ENCODE measurements around the gene DGKZ. TPM values are rescaled to one million over a fixed set of nuclear protein-coding genes. Genes with fewer than 3 reads are reported as not detected.

The DGKZ gene
- total and polyA plus RNA-seq, 2 experiments from 2014 or later, result 21.4 to 62.7 TPM

- H3K4me2 ChIP-seq (ENCODE audit: unreplicated experiment), result no peak overlapping the region
- no peaks in the 10 kb centered on the region for H3K4me1 ChIP-seq (ENCODE audit: insufficient read depth)
- H3K27me3 ChIP-seq (replicated peaks; ENCODE audit: insufficient read depth), result no peaks in the 10 kb centered on the region
- no peaks in the 10 kb centered on the region for H3K36me3 ChIP-seq (ENCODE audit: low read depth)
- no peaks in the 10 kb centered on the region for H3K9me2 ChIP-seq (ENCODE audit: insufficient read depth)
- 88 to 90% methylated on average over 23 to 30 of the region's 30 CpGs for WGBS, 2 experiments (ENCODE audit: low coverage in 1 of 2, low lambda C conversion rate in 2 of 2, missing lambda C conversion rate in 2 of 2)
- no peak overlapping the region for H3K9ac ChIP-seq
- H3F3A ChIP-seq (ENCODE audit: insufficient read depth), result no peaks in the 10 kb centered on the region
- H3K27ac ChIP-seq, result no peak overlapping the region
- no peak overlapping the region for H3K4me3 ChIP-seq
- no peaks in the 10 kb centered on the region for H4K20me1 ChIP-seq (ENCODE audit: insufficient read depth)
- in situ Hi-C loops (cut with MboI), result no loop called here
- no peak for DNase-seq
- no peaks in the 10 kb centered on the region for H3K9me3 ChIP-seq (ENCODE audit: low read depth)
- TF ChIP-seq EZH2 (IDR thresholded peaks at IDR 0.05; ENCODE audit: insufficient read depth, poor library complexity, severe bottlenecking), result no peak
- TF ChIP-seq EZH2phosphoT487 (IDR thresholded peaks at IDR 0.05; ENCODE audit: insufficient read depth, low read depth), result no peak
- H3K79me2 ChIP-seq (ENCODE audit: insufficient read depth), result no peaks in the 10 kb centered on the region
- H2AFZ ChIP-seq, result no peak overlapping the region
Observed at GRCh38 chr11:46373787-46374740, 26.8 kb downstream of the DGKZ start.

- no peaks in the 10 kb centered on the region for H3K27me3 ChIP-seq (replicated peaks; ENCODE audit: insufficient read depth)
- H4K20me1 ChIP-seq (ENCODE audit: insufficient read depth), result no peaks in the 10 kb centered on the region
- H3K27ac ChIP-seq, result no peak overlapping the region
- DNase-seq, result no peak
- no peaks in the 10 kb centered on the region for H3K4me1 ChIP-seq (ENCODE audit: insufficient read depth)
- no peak overlapping the region for H3K4me2 ChIP-seq (ENCODE audit: unreplicated experiment)
- no peaks in the 10 kb centered on the region for H3K9me3 ChIP-seq (ENCODE audit: low read depth)
- in situ Hi-C loops (cut with MboI), result no loop called here
- TF ChIP-seq EZH2 (IDR thresholded peaks at IDR 0.05; ENCODE audit: insufficient read depth, poor library complexity, severe bottlenecking), result no peak
- no peak for TF ChIP-seq EZH2phosphoT487 (IDR thresholded peaks at IDR 0.05; ENCODE audit: insufficient read depth, low read depth)
- H3K4me3 ChIP-seq, result no peak overlapping the region
- H3K9me2 ChIP-seq (ENCODE audit: insufficient read depth), result no peaks in the 10 kb centered on the region
- no peaks in the 10 kb centered on the region for H3K36me3 ChIP-seq (ENCODE audit: low read depth)
- H3K79me2 ChIP-seq (ENCODE audit: insufficient read depth), result no peaks in the 10 kb centered on the region
- 92 to 94% methylated on average over 14 to 15 of the region's 15 CpGs for WGBS, 2 experiments (ENCODE audit: low coverage in 1 of 2, low lambda C conversion rate in 2 of 2, missing lambda C conversion rate in 2 of 2)
- H3F3A ChIP-seq (ENCODE audit: insufficient read depth), result no peaks in the 10 kb centered on the region
- H3K9ac ChIP-seq, result no peak overlapping the region
- H2AFZ ChIP-seq, result no peak overlapping the region
Observed at GRCh38 chr11:46374815-46375214, 27.6 kb downstream of the DGKZ start.

GRCh38 chr11:46375392-46376101 is 28.3 kb downstream of the DGKZ start:
- H3K79me2 ChIP-seq (ENCODE audit: insufficient read depth), result no peaks in the 10 kb centered on the region
- no peaks in the 10 kb centered on the region for H3K9me2 ChIP-seq (ENCODE audit: insufficient read depth)
- H3K27me3 ChIP-seq (replicated peaks; ENCODE audit: insufficient read depth), result no peaks in the 10 kb centered on the region
- DNase-seq, result no peak
- no peaks in the 10 kb centered on the region for H4K20me1 ChIP-seq (ENCODE audit: insufficient read depth)
- H3K4me3 ChIP-seq, result no peak overlapping the region
- in situ Hi-C loops (cut with MboI), result no loop called here
- no peaks in the 10 kb centered on the region for H3F3A ChIP-seq (ENCODE audit: insufficient read depth)
- H3K9ac ChIP-seq, result no peak overlapping the region
- no peak overlapping the region for H3K27ac ChIP-seq
- H3K4me2 ChIP-seq (ENCODE audit: unreplicated experiment), result no peak overlapping the region
- no peaks in the 10 kb centered on the region for H3K9me3 ChIP-seq (ENCODE audit: low read depth)
- TF ChIP-seq EZH2 (IDR thresholded peaks at IDR 0.05; ENCODE audit: insufficient read depth, poor library complexity, severe bottlenecking) (no peak), EZH2phosphoT487 (IDR thresholded peaks at IDR 0.05; ENCODE audit: insufficient read depth, low read depth) (no peak)
- WGBS, 2 experiments (ENCODE audit: low coverage in 1 of 2, low lambda C conversion rate in 2 of 2, missing lambda C conversion rate in 2 of 2), result 93 to 96% methylated on average over 29 to 38 of the region's 38 CpGs
- no peak overlapping the region for H2AFZ ChIP-seq
- H3K36me3 ChIP-seq (ENCODE audit: low read depth), result no peaks in the 10 kb centered on the region
- H3K4me1 ChIP-seq (ENCODE audit: insufficient read depth), result no peaks in the 10 kb centered on the region

- no peaks in the 10 kb centered on the region for H3K9me3 ChIP-seq (ENCODE audit: low read depth)
- no peaks in the 10 kb centered on the region for H4K20me1 ChIP-seq (ENCODE audit: insufficient read depth)
- no peaks in the 10 kb centered on the region for H3K9me2 ChIP-seq (ENCODE audit: insufficient read depth)
- no peak overlapping the region for H3K27ac ChIP-seq
- no peak overlapping the region for H3K4me3 ChIP-seq
- no peaks in the 10 kb centered on the region for H3K36me3 ChIP-seq (ENCODE audit: low read depth)
- no peaks in the 10 kb centered on the region for H3K4me1 ChIP-seq (ENCODE audit: insufficient read depth)
- no peak for DNase-seq
- in situ Hi-C loops (cut with MboI), result no loop called here
- no peaks in the 10 kb centered on the region for H3K27me3 ChIP-seq (replicated peaks; ENCODE audit: insufficient read depth)
- no peak overlapping the region for H3K4me2 ChIP-seq (ENCODE audit: unreplicated experiment)
- TF ChIP-seq EZH2 (IDR thresholded peaks at IDR 0.05; ENCODE audit: insufficient read depth, poor library complexity, severe bottlenecking) (no peak), EZH2phosphoT487 (IDR thresholded peaks at IDR 0.05; ENCODE audit: insufficient read depth, low read depth) (no peak)
- H2AFZ ChIP-seq, result no peak overlapping the region
- WGBS, 2 experiments (ENCODE audit: low coverage in 1 of 2, low lambda C conversion rate in 2 of 2, missing lambda C conversion rate in 2 of 2), result 82 to 85% methylated on average over 19 of the region's 19 CpGs
- no peaks in the 10 kb centered on the region for H3F3A ChIP-seq (ENCODE audit: insufficient read depth)
- no peak overlapping the region for H3K9ac ChIP-seq
- no peaks in the 10 kb centered on the region for H3K79me2 ChIP-seq (ENCODE audit: insufficient read depth)
Observed at GRCh38 chr11:46376258-46377050, 29.2 kb downstream of the DGKZ start.

All from GM23248 (cell line).